H9 (cell line): ENCODE results near the gene TEX52. TPM values are rescaled to one million over a fixed set of nuclear protein-coding genes. Genes with fewer than 3 reads are reported as not detected.
A peak's percentile ranks its signal among the peaks of the same experiment; 100 is the strongest.

Experiments used
- DNase-seq: peaks from one replicate; pipeline ENCODE4 v3.0.0-alpha.2; 2017
- H2AFZ ChIP-seq: one replicate; pipeline ENCODE4 v1.6.1; 2013; ENCODE audit warnings: mild to moderate bottlenecking, low read length, control low read depth, moderate library complexity
- H2AK5ac ChIP-seq: 2 replicates; pipeline ENCODE4 v1.6.1; 2013; ENCODE audit warnings: low read length, control low read depth, mixed read lengths; ENCODE audit not compliant: insufficient read length
- H2BK120ac ChIP-seq: one replicate; pipeline ENCODE4 v1.6.1; 2013; ENCODE audit warnings: low read depth, mild to moderate bottlenecking, low read length, control low read depth, inconsistent platforms; ENCODE audit not compliant: poor library complexity, severe bottlenecking
- H2BK12ac ChIP-seq: 2 replicates; pipeline ENCODE4 v1.6.1; 2013; ENCODE audit warnings: low read length, control low read depth, mixed read lengths, low read depth; ENCODE audit not compliant: insufficient read length
- H2BK15ac ChIP-seq: 2 replicates; pipeline ENCODE4 v1.6.1; 2013; ENCODE audit warnings: low read depth, low read length, control low read depth
- H2BK20ac ChIP-seq: one replicate; pipeline ENCODE4 v1.6.1; 2013; ENCODE audit warnings: low read depth, mild to moderate bottlenecking, low read length, control low read depth, inconsistent platforms; ENCODE audit not compliant: poor library complexity, severe bottlenecking
- H2BK5ac ChIP-seq: 2 replicates; pipeline ENCODE4 v1.6.1; 2013; ENCODE audit warnings: low read length, control low read depth, mixed read lengths; ENCODE audit not compliant: insufficient read length
- H3K14ac ChIP-seq: 2 replicates; pipeline ENCODE4 v1.6.1; 2013; ENCODE audit warnings: low read length, control low read depth; ENCODE audit not compliant: insufficient read depth
- H3K18ac ChIP-seq: 2 replicates; pipeline ENCODE4 v1.6.1; 2013; ENCODE audit warnings: low read depth, mild to moderate bottlenecking, mixed read lengths, low read length, control low read depth; ENCODE audit not compliant: insufficient read length
- H3K23ac ChIP-seq: 2 replicates; pipeline ENCODE4 v1.6.1; 2013; ENCODE audit warnings: low read length, control low read depth, mixed read lengths, low read depth; ENCODE audit not compliant: insufficient read length
- H3K23me2 ChIP-seq: 2 replicates; pipeline ENCODE4 v1.6.1; 2013; ENCODE audit warnings: low read depth, mild to moderate bottlenecking, mixed read lengths, low read length, control low read depth; ENCODE audit not compliant: insufficient read length, poor library complexity, severe bottlenecking
- H3K27ac ChIP-seq: 2 replicates; pipeline ENCODE4 v1.5.1; 2013; ENCODE audit warnings: low read length, control low read depth, mixed read lengths, low read depth; ENCODE audit not compliant: insufficient read length
- H3K27me3 ChIP-seq: 2 replicates; pipeline ENCODE4 v1.6.1; 2013; ENCODE audit warnings: low read length, control low read depth, inconsistent platforms; ENCODE audit not compliant: insufficient read depth
- H3K4ac ChIP-seq: 2 replicates; pipeline ENCODE4 v1.6.1; 2013; ENCODE audit warnings: low read depth, mild to moderate bottlenecking, control low read depth, inconsistent platforms, low read length, moderate library complexity
- H3K4me1 ChIP-seq: 2 replicates; pipeline ENCODE4 v1.6.1; 2013; ENCODE audit warnings: low read length, control low read depth, inconsistent platforms; ENCODE audit not compliant: insufficient read depth
- H3K4me2 ChIP-seq: 2 replicates; pipeline ENCODE4 v1.6.1; 2013; ENCODE audit warnings: low read length, control low read depth, mixed read lengths; ENCODE audit not compliant: insufficient read length, insufficient read depth
- H3K56ac ChIP-seq: 2 replicates; pipeline ENCODE4 v1.6.1; 2013; ENCODE audit warnings: low read depth, mild to moderate bottlenecking, mixed read lengths, low read length, control low read depth; ENCODE audit not compliant: insufficient read length
- H3K79me1 ChIP-seq: 2 replicates; pipeline ENCODE4 v1.6.1; 2013; ENCODE audit warnings: low read depth, mild to moderate bottlenecking, moderate library complexity, low read length, control low read depth, inconsistent platforms; ENCODE audit not compliant: insufficient read depth, poor library complexity, severe bottlenecking
- H3K79me2 ChIP-seq: 2 replicates; pipeline ENCODE4 v1.6.1; 2013; ENCODE audit warnings: low read length, control low read depth, inconsistent platforms; ENCODE audit not compliant: insufficient read depth
- H3K9ac ChIP-seq: 2 replicates; pipeline ENCODE4 v1.6.1; 2013; ENCODE audit warnings: low read length, control low read depth, mixed read lengths; ENCODE audit not compliant: insufficient read length; ENCODE audit errors: extremely low read depth
- H3K9me3 ChIP-seq: one replicate; pipeline ENCODE4 v1.6.1; 2013; ENCODE audit warnings: low read depth, low read length, inconsistent platforms; ENCODE audit not compliant: control insufficient read depth
- H3T11ph ChIP-seq: one replicate; pipeline ENCODE4 v1.6.1; 2013; ENCODE audit warnings: mild to moderate bottlenecking, low read length, control low read depth, inconsistent platforms
- H4K20me1 ChIP-seq: one replicate; pipeline ENCODE4 v1.6.1; 2013; ENCODE audit not compliant: control insufficient read depth, insufficient read length, insufficient read depth
- H4K5ac ChIP-seq: 2 replicates; pipeline ENCODE4 v1.6.1; 2013; ENCODE audit warnings: low read depth, mild to moderate bottlenecking, mixed read lengths, low read length, control low read depth; ENCODE audit not compliant: insufficient read length
- H4K8ac ChIP-seq: replicated peaks from 2 replicates; pipeline ENCODE4 v1.6.1; 2013; ENCODE audit warnings: low read length, control low read depth, mixed read lengths, low read depth; ENCODE audit not compliant: insufficient read length
- H4K91ac ChIP-seq: 2 replicates; pipeline ENCODE4 v1.6.1; 2013; ENCODE audit warnings: low read depth, mild to moderate bottlenecking, moderate library complexity, mixed read lengths, low read length, control low read depth; ENCODE audit not compliant: insufficient read length
- H3K27ac Mint-ChIP-seq, 3 experiments: 2 replicates in 2 of 3; 3 replicates in 1 of 3; pipeline ENCODE4 v1.8.0; 2020 to 2021; ENCODE audit warnings: mixed read lengths in 3 of 3, mild to moderate bottlenecking in 1 of 3, moderate library complexity in 1 of 3
- H3K27me3 Mint-ChIP-seq: 2 replicates; pipeline ENCODE4 v1.8.0; 2021; ENCODE audit warnings: low read depth, mild to moderate bottlenecking, moderate library complexity, mixed read lengths
- H3K36me3 Mint-ChIP-seq, 3 experiments: 2 replicates in 2 of 3; 3 replicates in 1 of 3; pipeline ENCODE4 v1.8.0; 2020 to 2021; ENCODE audit warnings: low read depth in 3 of 3, mixed read lengths in 3 of 3; ENCODE audit not compliant: insufficient read depth in 1 of 3
- H3K4me1 Mint-ChIP-seq, 2 experiments: 2 replicates each; pipeline ENCODE4 v1.8.0; 2020; ENCODE audit warnings: mixed read lengths in 2 of 2
- H3K4me3 Mint-ChIP-seq, 2 experiments: 2 replicates in 1 of 2; 3 replicates in 1 of 2; pipeline ENCODE4 v1.8.0; 2020 to 2021; ENCODE audit warnings: mild to moderate bottlenecking in 2 of 2, mixed read lengths in 2 of 2, moderate library complexity in 1 of 2
- H3K9me3 Mint-ChIP-seq, 2 experiments: 2 replicates in 1 of 2; 3 replicates in 1 of 2; pipeline ENCODE4 v1.8.0; 2020; ENCODE audit warnings: mild to moderate bottlenecking in 2 of 2, mixed read lengths in 2 of 2, moderate library complexity in 1 of 2
- CTCF ChIP-seq: fragments of 200-600 bp; sonication (generic); conservative IDR thresholded peaks from 3 replicates; pipeline ENCODE4 v1.8.0; 2021; ENCODE audit warnings: antibody characterized with exemption, mild to moderate bottlenecking
- WGBS: extraction: QIAGEN DNeasy Blood & Tissue Kit; methylation state at CpG from one replicate; pipeline ENCODE4 v1.1.7; 2013; ENCODE audit warnings: missing lambda C conversion rate, low lambda C conversion rate, mixed read lengths; ENCODE audit not compliant: insufficient read length; ENCODE audit errors: extremely low coverage; 5-methylcytosine and 5-hydroxymethylcytosine counted together
- total RNA-seq: library from RNA; stranded (reverse); gene quantifications from 2 replicates; pipeline ENCODE4 v1.2.1, GENCODE V29; 2021

The TEX52 gene
- total RNA-seq, 1 experiment from 2014 or later: 0.20 TPM

- no peak within 1 kb of the TSS for H2BK5ac ChIP-seq
- H3K4me2 ChIP-seq: peak within 1 kb of the TSS; percentile 60
- H2BK12ac ChIP-seq: no peak within 1 kb of the TSS
- H4K5ac ChIP-seq: no peak within 1 kb of the TSS
- H3K4me1 ChIP-seq: no peaks in the 10 kb centered on the region
- Mint-ChIP-seq H3K27ac (peak within 1 kb of the TSS; percentile 94 to 95 (median 95)), H3K36me3 (peaks cover 13 to 32% (median 28%) of the 10 kb centered on the region in 3 experiments), H3K4me1 (peaks cover 10 to 16% of the 10 kb centered on the region in 2 experiments), H3K4me3 (peak within 1 kb of the TSS; percentile 89 to 97), H3K9me3 (no peaks in the 10 kb centered on the region), H3K27me3 (0 out of 2 replicates have a peak, but pooled peaks cover 3% of the 10 kb centered on the region)
- no peak within 1 kb of the TSS for H3K4ac ChIP-seq
- H2BK20ac ChIP-seq: no peak within 1 kb of the TSS
- no peak within 1 kb of the TSS for H3T11ph ChIP-seq
- 0 out of 2 replicates have a peak, but pooled peaks cover 1% of the 10 kb centered on the region for H3K79me2 ChIP-seq
- H3K9me3 ChIP-seq: no peaks in the 10 kb centered on the region
- H3K27me3 ChIP-seq: no peaks in the 10 kb centered on the region
- no peak within 1 kb of the TSS for H4K91ac ChIP-seq
- no peak within 1 kb of the TSS for H4K8ac ChIP-seq
- no peak within 1 kb of the TSS for H2AFZ ChIP-seq
- H3K18ac ChIP-seq: peak within 1 kb of the TSS; percentile 83
- H3K9ac ChIP-seq: peak within 1 kb of the TSS; percentile 32
- H2BK120ac ChIP-seq: no peak within 1 kb of the TSS
- H3K79me1 ChIP-seq: peaks cover 2% of the 10 kb centered on the region
- peak within 1 kb of the TSS; percentile 83; the same call in 1 of the 2 replicates for H3K14ac ChIP-seq
- peaks cover 3% of the 10 kb centered on the region for H4K20me1 ChIP-seq
- peaks cover 5% of the 10 kb centered on the region for H3K23me2 ChIP-seq
- H3K56ac ChIP-seq: no peak within 1 kb of the TSS
- H2BK15ac ChIP-seq: no peak within 1 kb of the TSS
- WGBS: no CpG with 5 or more reads among the region's 83 CpGs
- no peak within 1 kb of the TSS for H2AK5ac ChIP-seq
- peak; percentile 99 for DNase-seq
- H3K27ac ChIP-seq: no peak within 1 kb of the TSS
- H3K23ac ChIP-seq: no peak within 1 kb of the TSS
- TF ChIP-seq CTCF: no peak
These were observed 33.8 kb upstream of the TEX52 start, which contains the start of gene TULP3 for GRCh38 chr12:2890388-2891239. Gene TULP3 (plus strand): TSS chr12:2890891. CDS start chr12:2890948, 57 bp downstream.
